HG03066 (cell line): Measurements from ENCODE around the gene RAI14.

Experiments used
- ATAC-seq: cut with Tn5 transposase; IDR thresholded peaks from one replicate; pipeline ENCODE4 v1.9.1; 2021; ENCODE audit warnings: low read depth; ENCODE audit not compliant: unreplicated experiment

The RAI14 gene

GRCh38 chr5:34674187-34674586 is 18.1 kb downstream of the RAI14 start:
- no peak for ATAC-seq

DNA sequence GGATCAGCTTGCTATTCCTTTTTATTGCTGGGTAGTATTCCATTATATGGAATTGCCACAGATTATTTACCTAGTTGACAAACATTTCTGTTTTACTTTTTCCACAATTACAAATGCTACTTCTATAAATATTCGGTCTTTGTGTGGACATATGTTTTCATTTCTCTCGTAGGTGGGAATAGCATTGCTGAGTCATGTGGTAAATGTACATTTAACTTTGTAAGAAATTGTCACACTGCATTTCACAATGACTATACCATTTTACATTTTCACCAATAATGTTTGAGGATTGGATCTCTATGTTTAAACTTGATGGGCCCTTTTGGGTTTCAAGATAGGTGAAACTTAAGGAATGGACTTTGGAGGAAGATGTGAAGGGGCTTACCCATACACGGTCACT is 19.7 kb downstream of the RAI14 start:
- no peak for ATAC-seq

DNA sequence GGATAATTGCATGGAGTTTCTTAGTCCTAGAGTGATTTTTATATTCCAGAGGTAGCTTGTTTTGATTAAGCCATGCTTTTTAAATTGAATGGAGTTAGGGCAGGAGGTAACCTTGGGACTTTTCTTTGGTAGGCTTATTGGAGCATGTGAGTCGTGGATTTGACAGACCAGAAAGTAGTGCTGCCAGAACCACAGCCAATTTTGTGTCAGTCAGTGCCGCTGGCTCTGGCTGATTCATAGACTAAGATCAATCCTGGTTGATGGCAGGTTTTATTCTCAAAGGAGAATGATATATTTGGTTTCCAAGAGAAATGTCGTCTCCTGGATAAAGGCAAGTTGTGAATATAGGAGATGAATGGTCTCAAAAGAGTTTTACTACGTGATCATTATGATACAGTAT is 20.3 kb downstream of the RAI14 start:
- no peak for ATAC-seq

- no peak for ATAC-seq
Measured at GRCh38 chr5:34677428-34677827, 21.3 kb downstream of the RAI14 start.

DNA sequence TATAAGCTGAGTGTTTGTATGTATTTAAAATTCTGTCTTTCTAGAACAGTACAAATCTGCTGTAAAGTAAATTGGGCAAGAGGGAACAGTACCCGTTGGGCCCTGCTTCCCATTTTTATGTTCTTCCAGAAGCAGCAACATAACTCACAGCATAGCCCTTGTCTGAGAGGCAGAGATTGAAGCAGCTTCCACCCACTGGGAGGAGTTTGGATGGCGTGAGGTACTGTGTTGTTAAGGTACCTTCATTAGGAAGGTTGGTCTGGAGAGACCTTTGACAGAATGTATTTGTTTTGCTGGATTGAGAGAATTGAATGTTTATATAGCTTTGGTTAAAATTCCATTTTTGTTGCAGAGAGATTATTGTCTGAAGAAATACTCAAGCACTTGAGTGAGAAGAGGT is 24.8 kb downstream of the RAI14 start:
- no peak for ATAC-seq

DNA sequence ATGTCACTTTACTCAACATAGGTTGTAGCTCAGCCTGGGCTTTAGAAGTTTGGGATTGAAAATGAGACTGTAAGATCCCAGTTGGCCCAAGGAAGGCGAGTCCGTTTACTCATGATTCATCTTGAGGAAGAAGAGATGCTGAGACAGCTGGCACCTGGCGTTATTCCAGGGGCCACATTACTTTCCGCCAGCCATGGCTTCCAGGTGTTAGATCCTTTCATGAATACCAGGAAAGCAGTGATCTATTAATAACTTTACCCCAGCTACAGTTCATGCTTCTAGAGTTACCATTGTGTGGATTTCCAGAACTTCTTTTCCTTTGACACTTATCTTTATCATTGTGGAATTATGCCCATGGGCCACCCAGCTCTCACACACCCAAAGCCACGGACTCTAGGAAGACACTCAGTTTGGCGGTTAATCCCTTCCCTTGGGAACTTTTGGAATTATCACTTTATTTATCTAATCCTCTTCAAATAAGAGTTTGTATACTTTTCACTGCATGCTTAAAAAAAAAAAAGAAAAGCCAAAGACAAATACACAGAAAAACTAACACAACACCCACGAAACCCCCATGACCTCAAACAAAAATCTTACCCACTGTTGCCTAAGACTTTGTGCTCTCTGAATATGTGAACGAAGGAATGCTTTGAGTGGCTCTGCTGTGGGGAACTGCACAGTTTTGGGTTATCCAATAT is 26.9 kb downstream of the RAI14 start:
- ATAC-seq: no peak

GRCh38 chr5:34684281-34684979 is 28.3 kb downstream of the RAI14 start:
- ATAC-seq: no peak

DNA sequence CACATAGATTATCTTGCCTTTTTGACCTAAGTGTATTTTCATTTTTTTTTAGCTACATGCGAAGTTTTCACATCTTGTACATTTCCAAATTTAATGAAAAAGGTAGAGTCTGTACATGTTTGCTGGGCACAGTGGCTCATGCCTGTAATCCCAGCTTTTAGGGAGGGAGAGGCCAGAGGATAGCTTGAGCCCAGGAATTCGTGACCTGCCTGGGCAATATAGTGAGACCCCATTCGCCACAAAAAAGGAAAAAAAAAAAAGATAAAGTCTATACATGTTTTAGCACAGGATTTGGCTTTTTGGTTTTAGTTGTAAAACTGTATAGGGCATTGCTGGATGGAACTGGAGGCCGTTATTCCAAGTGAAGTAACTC is 28.8 kb downstream of the RAI14 start:
- no peak for ATAC-seq

- no peak for ATAC-seq
Measured at GRCh38 chr5:34685485-34686165, 29.5 kb downstream of the RAI14 start.

GRCh38 chr5:34686762-34687268 is 30.7 kb downstream of the RAI14 start:
- no peak for ATAC-seq

DNA sequence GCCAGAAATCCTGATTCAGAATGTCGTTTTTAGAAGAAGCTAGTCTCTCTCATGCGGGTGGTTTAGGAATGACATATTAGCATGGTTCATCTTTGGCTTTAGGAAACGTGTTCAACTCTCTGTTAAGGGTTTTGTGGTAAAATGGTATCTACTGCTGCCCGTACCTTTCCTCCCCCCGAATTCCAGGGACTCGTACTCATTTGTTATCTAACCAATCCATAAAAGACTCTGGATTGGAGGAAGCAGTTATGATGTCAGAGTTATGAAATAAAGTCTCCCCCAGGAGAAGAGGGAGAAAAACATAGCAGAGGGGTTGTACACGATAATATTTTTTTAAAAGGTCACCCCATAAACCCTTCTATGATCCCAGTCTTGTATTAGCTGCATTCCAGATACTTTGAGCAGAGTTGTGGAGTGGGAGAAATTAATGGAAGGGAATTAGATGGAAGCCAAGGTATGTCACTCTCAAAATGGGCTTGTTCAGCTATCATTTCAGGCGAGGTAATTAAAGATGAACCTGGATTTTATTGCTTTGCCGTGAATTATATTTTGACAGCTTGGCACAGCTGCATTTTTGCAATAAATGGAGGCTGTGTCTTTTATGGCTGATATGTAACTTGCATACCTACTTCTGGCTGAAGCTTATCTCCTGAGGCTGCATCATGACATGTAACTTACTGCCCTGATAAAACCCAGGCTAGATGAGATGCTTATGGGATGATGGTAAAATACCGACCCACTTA is 31.3 kb downstream of the RAI14 start:
- no peak for ATAC-seq

GRCh38 chr5:34688015-34688810 is 32.1 kb downstream of the RAI14 start:
- no peak for ATAC-seq

DNA sequence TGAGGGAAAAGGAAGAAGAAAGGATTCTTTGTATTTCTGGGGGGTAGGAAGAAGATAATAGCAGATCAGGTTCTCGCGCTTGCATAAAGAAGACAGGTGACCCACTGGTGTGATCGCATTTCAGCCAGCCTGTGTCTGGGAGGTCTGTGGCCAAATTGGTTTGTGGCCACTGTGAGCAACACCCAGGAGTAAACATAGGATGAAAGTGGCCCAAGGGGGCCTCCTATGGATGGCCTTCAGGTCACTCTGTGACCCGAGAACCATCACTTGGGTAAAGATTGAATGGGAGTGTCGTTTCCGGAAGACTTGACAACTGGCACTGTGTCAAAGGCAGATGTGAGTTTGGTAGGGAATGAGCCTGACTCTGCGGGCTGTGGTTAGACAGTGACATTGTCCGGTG is 34.2 kb downstream of the RAI14 start:
- no peak for ATAC-seq

DNA sequence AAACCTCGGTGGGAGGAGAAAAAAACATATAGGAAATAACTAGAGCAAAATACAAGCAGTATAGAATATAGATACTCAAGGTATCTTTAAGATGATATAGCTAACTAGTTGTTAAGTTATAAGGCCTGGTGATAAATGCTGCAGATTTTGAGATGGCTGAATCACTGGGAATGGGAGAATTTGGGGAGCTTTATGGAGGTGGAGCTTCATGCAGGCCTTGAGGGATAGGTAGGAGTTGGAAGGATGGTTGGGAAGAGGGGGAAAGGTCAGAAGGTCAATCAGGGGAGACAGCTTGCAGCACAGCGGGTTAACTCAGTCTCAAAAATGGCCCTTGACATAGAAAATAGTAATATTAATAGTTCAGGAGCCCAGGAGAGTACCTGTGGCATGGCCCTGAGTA is 34.8 kb downstream of the RAI14 start:
- ATAC-seq: no peak

GRCh38 chr5:34691326-34691725 is 35.2 kb downstream of the RAI14 start:
- no peak for ATAC-seq

- no peak for ATAC-seq
Measured at GRCh38 chr5:34692786-34693185, 36.7 kb downstream of the RAI14 start.

GRCh38 chr5:34694012-34694411 is 37.9 kb downstream of the RAI14 start:
- no peak for ATAC-seq

DNA sequence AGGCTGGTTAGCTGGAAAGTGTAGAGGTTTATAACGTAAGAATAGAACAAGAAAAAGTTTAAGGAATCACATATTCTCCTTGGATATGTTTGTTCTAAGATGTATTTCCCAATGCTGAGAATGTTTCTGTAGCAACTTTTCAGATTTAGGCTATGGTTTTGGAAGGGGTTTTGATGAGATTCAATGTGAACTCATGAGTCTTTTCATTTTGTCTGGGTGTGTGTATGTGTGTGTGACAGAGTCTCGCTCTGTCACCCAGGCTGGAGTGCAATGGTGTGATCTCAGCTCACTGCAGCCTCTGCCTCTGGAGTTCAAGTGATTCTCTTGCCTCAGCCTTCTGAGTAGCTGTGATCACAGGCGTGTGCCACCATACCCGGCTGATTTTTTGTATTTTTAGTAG is 38.6 kb downstream of the RAI14 start:
- no peak for ATAC-seq

GRCh38 chr5:34695275-34696027 is 39.3 kb downstream of the RAI14 start:
- ATAC-seq: no peak
